ENCODE data around the gene MYH15.

The MYH15 gene

DNA sequence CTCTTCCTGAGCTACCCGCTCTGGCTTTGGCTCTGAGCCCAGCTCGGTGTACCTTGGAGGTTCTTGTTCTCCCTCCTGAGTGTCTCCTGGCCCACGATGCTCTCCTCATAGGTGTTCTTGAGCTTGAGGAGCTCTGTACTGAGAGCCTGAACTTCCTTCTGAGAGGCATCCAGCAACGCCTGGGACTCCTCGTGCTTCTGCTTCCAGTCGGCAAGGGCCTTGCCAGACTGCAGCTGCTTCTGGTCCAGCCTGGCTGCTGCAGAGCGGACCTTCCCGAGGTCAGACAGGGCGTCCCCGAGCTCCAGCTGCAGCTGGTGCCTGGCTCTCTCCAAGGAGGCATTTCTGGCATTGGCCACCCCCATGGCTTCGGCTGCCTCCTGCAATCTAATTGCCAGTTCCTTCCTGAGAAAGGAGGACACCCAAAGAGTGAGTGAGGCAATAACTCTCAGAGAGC, 99.8 kb downstream of the MYH15 start:
- H3K27ac ChIP-seq (ENCODE audit: low read depth, low read length), result no peak overlapping the region
- H3K4me1 ChIP-seq (ENCODE audit: control insufficient read depth in 1 of 2, insufficient read depth in 2 of 2, low read length in 2 of 2), result peaks cover 12 to 34% of the 10 kb centered on the region in 2 donors
- no peak overlapping the region for H3K4me3 ChIP-seq (ENCODE audit: low read depth in 1 of 2, low read length in 2 of 2)

DNA sequence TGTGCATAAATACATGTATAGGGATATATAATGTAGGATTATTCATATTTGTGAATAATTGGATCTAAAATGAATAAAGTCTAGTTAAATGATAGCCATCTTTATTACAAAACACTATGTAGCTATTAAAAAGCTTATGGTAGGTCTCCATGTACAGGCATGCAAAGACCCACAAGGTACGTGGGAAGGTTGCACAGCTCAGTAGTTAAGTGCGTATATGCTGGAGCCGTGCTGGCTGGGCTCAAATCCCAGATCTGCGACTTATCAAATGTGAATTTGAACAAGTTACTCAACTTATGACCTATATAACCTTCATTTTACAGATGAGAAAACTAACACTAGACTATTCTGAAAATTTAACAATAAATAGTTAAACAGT, 100.6 kb downstream of the MYH15 start:
- H3K36me3 ChIP-seq (ENCODE audit: control insufficient read depth in 1 of 2, insufficient read depth in 2 of 2, low read length in 2 of 2), result no peaks in the 10 kb centered on the region
- H3K4me1 ChIP-seq (ENCODE audit: control insufficient read depth in 1 of 2, insufficient read depth in 2 of 2, low read length in 2 of 2), result peaks cover 12 to 34% of the 10 kb centered on the region in 2 donors
- H3K27ac ChIP-seq (ENCODE audit: low read depth, low read length), result no peak overlapping the region
- H3K9ac ChIP-seq (ENCODE audit: low read depth in 1 of 2, low read length in 2 of 2), result peak overlapping the region in 1 of 2 donors; percentile 39
- no peaks in the 10 kb centered on the region for H3K9me3 ChIP-seq (ENCODE audit: control insufficient read depth in 1 of 2, low read length in 2 of 2)
- no peak overlapping the region for H3K4me3 ChIP-seq (ENCODE audit: low read depth in 1 of 2, low read length in 2 of 2)
- no peaks in the 10 kb centered on the region for H3K27me3 ChIP-seq (ENCODE audit: control insufficient read depth in 1 of 2, insufficient read depth in 2 of 2, low read length in 2 of 2)

More for the DNA sequence above, 99.8 kb downstream of the MYH15 start:
- H3K27me3 ChIP-seq (ENCODE audit: control insufficient read depth in 1 of 2, insufficient read depth in 2 of 2, low read length in 2 of 2), result no peaks in the 10 kb centered on the region
- H3K9ac ChIP-seq (ENCODE audit: low read depth in 1 of 2, low read length in 2 of 2), result no peak overlapping the region
- no peaks in the 10 kb centered on the region for H3K36me3 ChIP-seq (ENCODE audit: control insufficient read depth in 1 of 2, insufficient read depth in 2 of 2, low read length in 2 of 2)
- H3K9me3 ChIP-seq (ENCODE audit: control insufficient read depth in 1 of 2, low read length in 2 of 2), result no peaks in the 10 kb centered on the region

- Histone ChIP-seq H3K4me3 (ENCODE audit: low read depth in 1 of 2, low read length in 2 of 2) (no peak overlapping the region), H3K9ac (ENCODE audit: low read depth in 1 of 2, low read length in 2 of 2) (peak overlapping the region in 1 of 2 donors; percentile 39), H3K27ac (ENCODE audit: low read depth, low read length) (no peak overlapping the region), H3K9me3 (ENCODE audit: control insufficient read depth in 1 of 2, low read length in 2 of 2) (no peaks in the 10 kb centered on the region), H3K36me3 (ENCODE audit: control insufficient read depth in 1 of 2, insufficient read depth in 2 of 2, low read length in 2 of 2) (no peaks in the 10 kb centered on the region), H3K27me3 (ENCODE audit: control insufficient read depth in 1 of 2, insufficient read depth in 2 of 2, low read length in 2 of 2) (no peaks in the 10 kb centered on the region), H3K4me1 (ENCODE audit: control insufficient read depth in 1 of 2, insufficient read depth in 2 of 2, low read length in 2 of 2) (peaks cover 15 to 38% of the 10 kb centered on the region in 2 donors)
Measured at GRCh38 chr3:108408883-108409799, 101.3 kb downstream of the MYH15 start.

- Histone ChIP-seq H3K27me3 (ENCODE audit: control insufficient read depth in 1 of 2, insufficient read depth in 2 of 2, low read length in 2 of 2) (no peaks in the 10 kb centered on the region), H3K4me1 (ENCODE audit: control insufficient read depth in 1 of 2, insufficient read depth in 2 of 2, low read length in 2 of 2) (peaks cover 24 to 45% of the 10 kb centered on the region in 2 donors), H3K9ac (ENCODE audit: low read depth in 1 of 2, low read length in 2 of 2) (no peak overlapping the region), H3K4me3 (ENCODE audit: low read depth in 1 of 2, low read length in 2 of 2) (no peak overlapping the region), H3K36me3 (ENCODE audit: control insufficient read depth in 1 of 2, insufficient read depth in 2 of 2, low read length in 2 of 2) (no peaks in the 10 kb centered on the region), H3K27ac (ENCODE audit: low read depth, low read length) (no peak overlapping the region), H3K9me3 (ENCODE audit: control insufficient read depth in 1 of 2, low read length in 2 of 2) (no peaks in the 10 kb centered on the region)
Measured at GRCh38 chr3:108407886-108408285, 102.5 kb downstream of the MYH15 start.

GRCh38 chr3:108406661-108407206, 103.7 kb downstream of the MYH15 start:
- Histone ChIP-seq H3K4me3 (ENCODE audit: low read depth in 1 of 2, low read length in 2 of 2) (no peak overlapping the region), H3K9ac (ENCODE audit: low read depth in 1 of 2, low read length in 2 of 2) (no peak overlapping the region), H3K27ac (ENCODE audit: low read depth, low read length) (peak overlapping the region; percentile 17), H3K9me3 (ENCODE audit: control insufficient read depth in 1 of 2, low read length in 2 of 2) (no peaks in the 10 kb centered on the region), H3K36me3 (ENCODE audit: control insufficient read depth in 1 of 2, insufficient read depth in 2 of 2, low read length in 2 of 2) (no peaks in the 10 kb centered on the region), H3K4me1 (ENCODE audit: control insufficient read depth in 1 of 2, insufficient read depth in 2 of 2, low read length in 2 of 2) (peaks cover 28 to 45% of the 10 kb centered on the region in 2 donors), H3K27me3 (ENCODE audit: control insufficient read depth in 1 of 2, insufficient read depth in 2 of 2, low read length in 2 of 2) (no peaks in the 10 kb centered on the region)

DNA sequence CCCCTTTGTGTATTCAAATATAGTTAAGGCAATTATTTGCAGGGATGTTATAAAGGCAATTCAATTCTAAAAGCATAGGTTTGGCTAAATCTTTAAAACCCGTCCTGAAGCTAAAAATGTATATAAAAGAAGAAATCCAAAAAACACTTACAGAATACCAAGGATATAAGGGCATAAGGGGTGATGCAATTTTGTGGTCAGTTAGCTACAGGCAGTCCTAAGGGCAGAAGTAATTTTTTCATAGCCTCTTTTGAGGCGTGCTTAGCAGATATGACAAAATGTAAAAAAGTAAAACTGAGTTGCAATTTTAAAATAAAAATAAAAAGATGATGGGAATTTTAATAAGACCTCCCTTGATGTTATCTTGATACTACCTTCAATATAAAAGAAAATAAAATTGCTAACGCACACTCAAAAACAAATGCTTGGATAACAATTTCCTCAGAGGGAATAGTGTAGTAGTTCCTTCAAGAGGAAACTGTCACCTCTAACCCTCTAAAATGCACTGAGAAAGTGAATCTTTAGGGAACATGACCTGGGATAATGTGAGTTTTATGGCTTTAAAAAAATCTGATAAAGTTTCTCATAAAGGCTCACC, 104.2 kb downstream of the MYH15 start:
- Histone ChIP-seq H3K4me1 (ENCODE audit: control insufficient read depth in 1 of 2, insufficient read depth in 2 of 2, low read length in 2 of 2) (peaks cover 28 to 45% of the 10 kb centered on the region in 2 donors), H3K9me3 (ENCODE audit: control insufficient read depth in 1 of 2, low read length in 2 of 2) (no peaks in the 10 kb centered on the region), H3K4me3 (ENCODE audit: low read depth in 1 of 2, low read length in 2 of 2) (no peak overlapping the region), H3K36me3 (ENCODE audit: control insufficient read depth in 1 of 2, insufficient read depth in 2 of 2, low read length in 2 of 2) (no peaks in the 10 kb centered on the region), H3K27ac (ENCODE audit: low read depth, low read length) (no peak overlapping the region), H3K9ac (ENCODE audit: low read depth in 1 of 2, low read length in 2 of 2) (no peak overlapping the region), H3K27me3 (ENCODE audit: control insufficient read depth in 1 of 2, insufficient read depth in 2 of 2, low read length in 2 of 2) (no peaks in the 10 kb centered on the region)

DNA sequence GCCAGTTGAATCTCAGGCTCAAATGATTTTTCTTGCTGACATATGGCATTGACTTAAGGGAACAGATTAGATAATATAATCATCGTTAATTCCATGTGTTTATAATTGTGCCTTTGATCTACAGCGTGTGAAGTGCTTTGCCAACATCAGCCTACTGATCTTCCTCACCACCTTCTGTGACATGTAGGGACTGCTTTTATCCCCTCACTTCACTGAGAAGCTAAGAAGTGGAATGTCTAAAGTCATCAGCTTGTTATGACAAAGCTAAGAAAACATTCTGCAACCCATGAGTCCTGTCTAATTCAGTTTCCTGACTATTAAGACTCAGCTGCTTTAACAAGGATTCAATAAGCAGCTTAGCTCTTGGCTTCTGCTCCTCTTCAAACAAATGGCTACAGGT, 106.0 kb downstream of the MYH15 start:
- Histone ChIP-seq H3K4me1 (ENCODE audit: control insufficient read depth in 1 of 2, insufficient read depth in 2 of 2, low read length in 2 of 2) (peaks cover 28 to 45% of the 10 kb centered on the region in 2 donors), H3K27ac (ENCODE audit: low read depth, low read length) (no peak overlapping the region), H3K9ac (ENCODE audit: low read depth in 1 of 2, low read length in 2 of 2) (no peak overlapping the region), H3K27me3 (ENCODE audit: control insufficient read depth in 1 of 2, insufficient read depth in 2 of 2, low read length in 2 of 2) (no peaks in the 10 kb centered on the region), H3K36me3 (ENCODE audit: control insufficient read depth in 1 of 2, insufficient read depth in 2 of 2, low read length in 2 of 2) (no peaks in the 10 kb centered on the region), H3K4me3 (ENCODE audit: low read depth in 1 of 2, low read length in 2 of 2) (no peak overlapping the region), H3K9me3 (ENCODE audit: control insufficient read depth in 1 of 2, low read length in 2 of 2) (peaks cover 0 to 4% of the 10 kb centered on the region in 2 donors)

- no peak overlapping the region for H3K4me3 ChIP-seq (ENCODE audit: low read depth in 1 of 2, low read length in 2 of 2)
- H3K36me3 ChIP-seq (ENCODE audit: control insufficient read depth in 1 of 2, insufficient read depth in 2 of 2, low read length in 2 of 2), result no peaks in the 10 kb centered on the region
- peaks cover 0 to 4% of the 10 kb centered on the region in 2 donors for H3K9me3 ChIP-seq (ENCODE audit: control insufficient read depth in 1 of 2, low read length in 2 of 2)
- H3K4me1 ChIP-seq (ENCODE audit: control insufficient read depth in 1 of 2, insufficient read depth in 2 of 2, low read length in 2 of 2), result peaks cover 28 to 41% of the 10 kb centered on the region in 2 donors
- no peaks in the 10 kb centered on the region for H3K27me3 ChIP-seq (ENCODE audit: control insufficient read depth in 1 of 2, insufficient read depth in 2 of 2, low read length in 2 of 2)
- H3K9ac ChIP-seq (ENCODE audit: low read depth in 1 of 2, low read length in 2 of 2), result no peak overlapping the region
- no peak overlapping the region for H3K27ac ChIP-seq (ENCODE audit: low read depth, low read length)
Measured at GRCh38 chr3:108403686-108404345, 106.6 kb downstream of the MYH15 start.

DNA sequence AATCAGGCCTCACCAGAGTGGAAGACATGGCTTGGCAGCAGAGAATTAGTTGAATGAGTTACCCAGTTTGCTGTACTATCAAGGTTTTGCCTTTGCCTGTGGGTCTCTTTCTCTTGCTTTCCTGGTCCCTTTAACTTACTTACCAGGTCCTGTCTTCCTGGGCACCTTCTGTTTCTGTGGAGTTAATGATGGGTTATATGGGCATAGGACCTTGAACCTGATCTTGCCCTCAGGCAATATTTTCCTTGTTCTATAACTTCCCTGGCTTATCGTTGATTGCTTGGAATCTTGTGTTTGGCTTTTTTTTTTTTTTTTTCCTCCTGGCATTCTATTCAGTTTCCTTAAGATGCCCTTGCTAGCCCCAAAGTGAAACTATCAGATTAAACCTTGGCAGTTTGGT, 107.2 kb downstream of the MYH15 start:
- Histone ChIP-seq H3K36me3 (ENCODE audit: control insufficient read depth in 1 of 2, insufficient read depth in 2 of 2, low read length in 2 of 2) (no peaks in the 10 kb centered on the region), H3K27ac (ENCODE audit: low read depth, low read length) (no peak overlapping the region), H3K9ac (ENCODE audit: low read depth in 1 of 2, low read length in 2 of 2) (no peak overlapping the region), H3K27me3 (ENCODE audit: control insufficient read depth in 1 of 2, insufficient read depth in 2 of 2, low read length in 2 of 2) (no peaks in the 10 kb centered on the region), H3K9me3 (ENCODE audit: control insufficient read depth in 1 of 2, low read length in 2 of 2) (peaks cover 0 to 4% of the 10 kb centered on the region in 2 donors), H3K4me1 (ENCODE audit: control insufficient read depth in 1 of 2, insufficient read depth in 2 of 2, low read length in 2 of 2) (peaks cover 28 to 34% of the 10 kb centered on the region in 2 donors), H3K4me3 (ENCODE audit: low read depth in 1 of 2, low read length in 2 of 2) (no peak overlapping the region)

Data from duodenal mucosa (tissue), 2 donors.